Measurements from ENCODE around the gene MED27. TPM values are rescaled to one million over a fixed set of nuclear protein-coding genes. Genes with fewer than 3 reads are reported as not detected.

Gene MED27
- total RNA-seq, 2 donors from 2014 or later = 29.8 to 37.0 TPM

DNA sequence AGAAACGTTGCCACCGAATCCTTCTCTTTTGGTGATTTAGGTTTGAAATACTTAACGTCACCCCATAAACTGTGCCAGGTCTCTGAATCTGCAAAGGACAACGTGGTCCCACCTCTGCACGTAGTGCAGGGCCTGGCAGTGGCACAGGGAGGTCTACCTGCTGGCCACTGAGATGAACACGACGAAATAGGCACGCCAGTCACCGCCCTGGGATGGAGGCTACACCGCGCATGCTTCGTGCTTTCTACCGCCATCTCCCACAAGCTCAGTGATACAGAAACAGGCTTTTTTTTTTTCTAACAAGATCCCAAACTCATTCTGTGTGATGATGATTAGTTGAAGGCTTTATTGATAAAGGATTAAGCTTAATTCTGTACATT is 199.8 kb downstream of the MED27 start:
- no peaks in the 10 kb centered on the region for H3K9me3 Mint-ChIP-seq
- Histone ChIP-seq H3K36me3 (ENCODE audit: control insufficient read depth, insufficient read depth, low read length) (peaks cover 4% of the 10 kb centered on the region), H3K27ac (ENCODE audit: low read depth, low read length) (no peak overlapping the region), H3K4me1 (ENCODE audit: control insufficient read depth, insufficient read depth, low read length) (no peaks in the 10 kb centered on the region), H3K27me3 (ENCODE audit: control insufficient read depth, insufficient read depth, low read length, poor library complexity, severe bottlenecking) (no peaks in the 10 kb centered on the region), H3K9ac (ENCODE audit: extremely low read depth, low read length, poor library complexity, severe bottlenecking) (no peak overlapping the region), H3K4me3 (ENCODE audit: low read length) (peak overlapping the region; percentile 2), H3K9me3 (ENCODE audit: control insufficient read depth, low read length) (no peaks in the 10 kb centered on the region)
- H3K27me3 Mint-ChIP-seq (ENCODE audit: insufficient read depth) = no peaks in the 10 kb centered on the region
- DNase-seq = no peak
- H3K4me3 Mint-ChIP-seq = no peak overlapping the region
- TF ChIP-seq, protein P1, sequence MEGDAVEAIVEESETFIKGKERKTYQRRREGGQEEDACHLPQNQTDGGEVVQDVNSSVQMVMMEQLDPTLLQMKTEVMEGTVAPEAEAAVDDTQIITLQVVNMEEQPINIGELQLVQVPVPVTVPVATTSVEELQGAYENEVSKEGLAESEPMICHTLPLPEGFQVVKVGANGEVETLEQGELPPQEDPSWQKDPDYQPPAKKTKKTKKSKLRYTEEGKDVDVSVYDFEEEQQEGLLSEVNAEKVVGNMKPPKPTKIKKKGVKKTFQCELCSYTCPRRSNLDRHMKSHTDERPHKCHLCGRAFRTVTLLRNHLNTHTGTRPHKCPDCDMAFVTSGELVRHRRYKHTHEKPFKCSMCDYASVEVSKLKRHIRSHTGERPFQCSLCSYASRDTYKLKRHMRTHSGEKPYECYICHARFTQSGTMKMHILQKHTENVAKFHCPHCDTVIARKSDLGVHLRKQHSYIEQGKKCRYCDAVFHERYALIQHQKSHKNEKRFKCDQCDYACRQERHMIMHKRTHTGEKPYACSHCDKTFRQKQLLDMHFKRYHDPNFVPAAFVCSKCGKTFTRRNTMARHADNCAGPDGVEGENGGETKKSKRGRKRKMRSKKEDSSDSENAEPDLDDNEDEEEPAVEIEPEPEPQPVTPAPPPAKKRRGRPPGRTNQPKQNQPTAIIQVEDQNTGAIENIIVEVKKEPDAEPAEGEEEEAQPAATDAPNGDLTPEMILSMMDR (conservative IDR thresholded peaks at IDR 0.05) = no peak
- H3K27ac Mint-ChIP-seq = no peak overlapping the region
- WGBS, 2 experiments (ENCODE audit: insufficient coverage in 1 of 2, insufficient read length in 1 of 2) = 94% methylated on average over 9 to 13 of the region's 13 CpGs
- peaks cover 7% of the 10 kb centered on the region for H3K36me3 Mint-ChIP-seq (ENCODE audit: low read depth)
- peaks cover 18% of the 10 kb centered on the region for H3K4me1 Mint-ChIP-seq

DNA sequence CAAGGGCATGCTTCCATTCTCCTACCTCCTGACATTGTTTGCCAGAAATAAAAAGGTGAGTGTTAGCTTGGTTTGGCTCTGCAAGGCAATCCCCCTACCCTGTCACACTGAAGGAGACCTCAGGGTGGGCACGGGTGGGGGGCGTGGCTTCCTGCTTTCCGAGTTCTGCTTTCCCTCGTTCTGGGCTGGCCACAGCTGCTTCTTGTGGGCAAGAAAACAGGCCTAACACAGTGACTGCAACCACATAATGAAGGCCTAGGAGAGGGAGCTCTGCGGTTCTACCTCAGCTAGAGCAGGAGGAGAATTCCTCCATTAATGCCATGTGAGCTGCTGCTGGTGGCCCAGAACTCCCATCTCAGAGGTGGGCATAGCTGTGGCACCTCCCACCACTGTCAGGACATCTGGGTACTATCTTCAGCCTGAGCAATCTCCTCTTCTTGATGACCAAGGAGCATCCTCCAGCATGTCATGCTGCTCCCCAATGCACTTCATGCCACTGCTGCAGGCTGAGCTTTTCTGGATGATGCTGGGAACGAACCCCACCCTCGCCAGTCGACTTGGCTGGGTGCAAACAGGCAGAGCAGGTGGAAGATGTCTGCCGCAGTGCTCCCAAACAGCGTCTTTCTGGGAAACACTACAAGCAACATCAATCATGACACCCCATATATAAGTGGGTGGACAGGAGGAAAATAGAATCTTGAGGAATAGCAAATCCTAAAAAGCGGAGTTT is 200.3 kb downstream of the MED27 start:
- Mint-ChIP-seq H3K4me1 (peaks cover 18% of the 10 kb centered on the region), H3K27ac (no peak overlapping the region), H3K4me3 (no peak overlapping the region), H3K36me3 (ENCODE audit: low read depth) (peaks cover 6% of the 10 kb centered on the region), H3K27me3 (ENCODE audit: insufficient read depth) (no peaks in the 10 kb centered on the region), H3K9me3 (no peaks in the 10 kb centered on the region)
- no peak overlapping the region for H3K27ac ChIP-seq (ENCODE audit: low read depth, low read length)
- H3K4me3 ChIP-seq (ENCODE audit: low read length) = no peak overlapping the region
- no peak overlapping the region for H3K9ac ChIP-seq (ENCODE audit: extremely low read depth, low read length, poor library complexity, severe bottlenecking)
- TF ChIP-seq, protein P1 (conservative IDR thresholded peaks at IDR 0.05) = no peak
- 92 to 100% methylated on average over 3 to 11 of the region's 11 CpGs for WGBS, 2 experiments (ENCODE audit: insufficient coverage in 1 of 2, insufficient read length in 1 of 2)
- DNase-seq = no peak
- H3K4me1 ChIP-seq (ENCODE audit: control insufficient read depth, insufficient read depth, low read length) = no peaks in the 10 kb centered on the region
- peaks cover 4% of the 10 kb centered on the region for H3K36me3 ChIP-seq (ENCODE audit: control insufficient read depth, insufficient read depth, low read length)
- H3K9me3 ChIP-seq (ENCODE audit: control insufficient read depth, low read length) = no peaks in the 10 kb centered on the region
- no peaks in the 10 kb centered on the region for H3K27me3 ChIP-seq (ENCODE audit: control insufficient read depth, insufficient read depth, low read length, poor library complexity, severe bottlenecking)

DNA sequence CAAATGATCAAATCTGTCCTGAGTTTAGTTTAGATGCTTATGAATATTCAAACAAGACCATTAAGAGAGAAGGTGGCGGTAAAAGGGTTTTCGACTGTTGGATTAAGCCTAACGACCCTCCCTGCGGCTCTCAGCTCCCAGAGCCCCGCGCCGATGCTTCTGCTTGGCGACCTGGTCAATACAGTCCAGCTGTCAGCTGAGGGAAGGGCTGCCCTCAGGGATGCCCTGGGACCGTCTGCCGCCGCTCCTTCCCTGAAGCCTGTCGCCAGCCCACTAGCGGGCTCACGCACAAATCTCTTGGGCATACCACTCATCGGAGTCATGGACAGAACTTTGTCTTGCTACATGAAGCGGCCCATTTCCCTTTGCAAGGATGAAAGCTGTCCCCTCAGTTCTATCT is 203.2 kb downstream of the MED27 start:
- Histone ChIP-seq H3K4me3 (ENCODE audit: low read length) (no peak overlapping the region), H3K27ac (ENCODE audit: low read depth, low read length) (no peak overlapping the region), H3K27me3 (ENCODE audit: control insufficient read depth, insufficient read depth, low read length, poor library complexity, severe bottlenecking) (no peaks in the 10 kb centered on the region), H3K36me3 (ENCODE audit: control insufficient read depth, insufficient read depth, low read length) (no peaks in the 10 kb centered on the region), H3K9me3 (ENCODE audit: control insufficient read depth, low read length) (no peaks in the 10 kb centered on the region), H3K4me1 (ENCODE audit: control insufficient read depth, insufficient read depth, low read length) (no peaks in the 10 kb centered on the region), H3K9ac (ENCODE audit: extremely low read depth, low read length, poor library complexity, severe bottlenecking) (no peak overlapping the region)
- no peak overlapping the region for H3K4me3 Mint-ChIP-seq
- no peak for DNase-seq
- WGBS, 2 experiments (ENCODE audit: insufficient coverage in 1 of 2, insufficient read length in 1 of 2) = 95% methylated on average over 16 of the region's 16 CpGs
- H3K36me3 Mint-ChIP-seq (ENCODE audit: low read depth) = no peaks in the 10 kb centered on the region
- H3K27me3 Mint-ChIP-seq (ENCODE audit: insufficient read depth) = no peaks in the 10 kb centered on the region
- TF ChIP-seq, protein P1 (conservative IDR thresholded peaks at IDR 0.05) = no peak
- no peaks in the 10 kb centered on the region for H3K9me3 Mint-ChIP-seq
- H3K27ac Mint-ChIP-seq = no peak overlapping the region
- peaks cover 15% of the 10 kb centered on the region for H3K4me1 Mint-ChIP-seq

Data from endodermal cell (in vitro differentiated cells).